ENCODE data around the gene RAB10. TPM values are rescaled to one million over a fixed set of nuclear protein-coding genes. Genes with fewer than 3 reads are reported as not detected.

RAB10 gene
- total RNA-seq, 2 donors from 2014 or later, result 70.9 to 86.7 TPM

DNA sequence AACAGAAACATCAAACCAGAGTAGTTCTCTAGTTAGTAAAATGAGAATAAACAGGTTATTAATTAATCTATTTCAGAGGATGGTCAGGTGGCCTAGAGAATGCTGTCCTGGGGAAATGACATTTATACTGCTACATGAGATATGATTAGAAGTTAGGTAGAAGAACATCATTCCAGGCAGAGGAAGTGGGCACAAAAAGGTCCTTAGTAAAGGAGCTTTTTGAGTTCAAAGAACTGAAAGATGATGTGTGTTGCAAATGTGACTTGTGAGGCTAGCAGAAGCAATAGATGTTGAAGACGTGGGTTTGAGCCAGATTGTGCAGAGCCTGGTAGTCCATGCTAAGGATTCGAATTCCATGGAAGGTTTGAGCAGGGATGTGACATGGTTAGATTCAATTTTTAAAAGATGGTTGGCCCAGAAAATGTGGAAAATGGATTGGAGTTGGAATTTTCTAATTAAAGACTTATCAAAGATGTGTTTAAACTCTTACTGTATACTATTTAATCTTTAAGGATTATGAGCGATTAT is 34.2 kb downstream of the RAB10 start:
- Histone ChIP-seq H3K27ac (no peak overlapping the region), H3K36me3 (no peaks in the 10 kb centered on the region), H3K9me3 (no peaks in the 10 kb centered on the region), H3K4me3 (no peak overlapping the region), H3K4me1 (peaks cover 0 to 22% of the 10 kb centered on the region in 2 donors), H3K27me3 (no peaks in the 10 kb centered on the region)
- no peak for DNase-seq (ENCODE audit: low spot score)
- TF ChIP-seq CTCF (IDR thresholded peaks at IDR 0.05), result no peak

DNA sequence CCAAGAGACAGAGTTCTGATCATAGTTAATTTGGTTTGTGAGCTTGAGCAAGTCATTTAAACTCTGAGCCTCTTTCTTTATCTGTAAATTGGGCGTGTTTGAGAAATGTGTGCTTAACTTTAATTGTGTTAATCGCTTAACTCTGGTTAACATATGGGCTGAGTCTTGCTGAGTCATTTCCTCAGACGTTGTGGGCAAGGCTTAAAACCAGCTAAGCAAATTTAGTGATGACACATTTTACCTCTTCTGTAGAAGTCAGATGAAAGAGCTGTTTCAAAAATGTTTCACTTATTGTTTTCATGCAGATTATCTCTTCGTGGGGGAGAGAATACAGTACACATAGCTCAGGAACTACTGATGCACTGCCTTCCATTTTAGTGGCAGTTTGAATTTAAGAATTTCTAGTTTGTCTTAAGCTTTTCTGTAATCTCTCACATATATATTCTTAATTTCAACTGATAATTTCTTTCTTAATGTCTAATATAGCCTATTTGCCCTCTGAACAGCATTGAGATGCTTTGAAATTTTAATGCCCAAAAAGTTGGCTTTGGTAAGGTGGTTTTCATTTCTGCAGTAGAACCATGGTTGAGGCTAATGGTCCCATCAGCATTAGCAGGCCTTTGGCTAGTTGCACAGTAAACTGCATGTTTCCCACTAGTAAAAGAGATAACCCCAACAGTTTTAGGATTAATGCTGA is 34.9 kb downstream of the RAB10 start:
- Histone ChIP-seq H3K27me3 (no peaks in the 10 kb centered on the region), H3K36me3 (no peaks in the 10 kb centered on the region), H3K4me1 (peaks cover 0 to 29% of the 10 kb centered on the region in 2 donors), H3K4me3 (no peak overlapping the region), H3K27ac (no peak overlapping the region), H3K9me3 (no peaks in the 10 kb centered on the region)
- no peak for DNase-seq (ENCODE audit: low spot score)
- no peak for TF ChIP-seq CTCF (IDR thresholded peaks at IDR 0.05)

- Histone ChIP-seq H3K27ac (no peak overlapping the region), H3K4me1 (peaks cover 0 to 32% of the 10 kb centered on the region in 2 donors), H3K9me3 (no peaks in the 10 kb centered on the region), H3K36me3 (no peaks in the 10 kb centered on the region), H3K4me3 (no peak overlapping the region), H3K27me3 (no peaks in the 10 kb centered on the region)
- DNase-seq (ENCODE audit: low spot score), result no peak
- no peak for TF ChIP-seq CTCF (IDR thresholded peaks at IDR 0.05)
Measured at GRCh38 chr2:26070730-26071129, 36.8 kb downstream of the RAB10 start.

- Histone ChIP-seq H3K4me3 (no peak overlapping the region), H3K4me1 (peaks cover 0 to 26% of the 10 kb centered on the region in 2 donors), H3K9me3 (no peaks in the 10 kb centered on the region), H3K27ac (no peak overlapping the region), H3K27me3 (no peaks in the 10 kb centered on the region), H3K36me3 (no peaks in the 10 kb centered on the region)
- TF ChIP-seq CTCF (IDR thresholded peaks at IDR 0.05), result no peak
- no peak for DNase-seq (ENCODE audit: low spot score)
Measured at GRCh38 chr2:26072925-26073768, 39.3 kb downstream of the RAB10 start.

DNA sequence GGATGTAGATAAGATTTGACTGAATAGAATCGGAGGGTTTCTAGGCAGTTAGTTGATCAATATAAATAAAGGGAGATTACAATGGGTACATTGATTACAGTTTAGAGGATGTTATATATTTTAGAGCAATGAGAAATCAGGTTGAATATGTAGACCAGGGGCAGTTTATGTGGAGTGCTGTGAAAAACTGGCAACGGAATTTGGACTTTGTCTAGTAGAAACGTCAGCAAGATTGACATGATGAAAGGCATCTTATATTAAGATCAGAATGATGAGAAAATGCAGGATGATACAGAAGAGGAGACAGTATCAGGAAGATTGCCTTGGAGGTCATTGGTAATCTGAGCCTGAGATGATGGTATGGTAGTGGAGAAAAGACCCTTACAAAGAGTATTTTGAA is 39.9 kb downstream of the RAB10 start:
- no peak overlapping the region for H3K4me3 ChIP-seq
- TF ChIP-seq CTCF (IDR thresholded peaks at IDR 0.05), result no peak
- H3K27ac ChIP-seq, result no peak overlapping the region
- DNase-seq (ENCODE audit: low spot score), result no peak
- no peaks in the 10 kb centered on the region for H3K36me3 ChIP-seq
- H3K27me3 ChIP-seq, result no peaks in the 10 kb centered on the region
- no peaks in the 10 kb centered on the region for H3K9me3 ChIP-seq
- peaks cover 0 to 19% of the 10 kb centered on the region in 2 donors for H3K4me1 ChIP-seq
